ENCODE results near the gene SEC16B. TPM values are rescaled to one million over a fixed set of nuclear protein-coding genes. Genes with fewer than 3 reads are reported as not detected.

Gene SEC16B
- total RNA-seq, 1 donor from 2014 or later = 1.7 TPM

DNA sequence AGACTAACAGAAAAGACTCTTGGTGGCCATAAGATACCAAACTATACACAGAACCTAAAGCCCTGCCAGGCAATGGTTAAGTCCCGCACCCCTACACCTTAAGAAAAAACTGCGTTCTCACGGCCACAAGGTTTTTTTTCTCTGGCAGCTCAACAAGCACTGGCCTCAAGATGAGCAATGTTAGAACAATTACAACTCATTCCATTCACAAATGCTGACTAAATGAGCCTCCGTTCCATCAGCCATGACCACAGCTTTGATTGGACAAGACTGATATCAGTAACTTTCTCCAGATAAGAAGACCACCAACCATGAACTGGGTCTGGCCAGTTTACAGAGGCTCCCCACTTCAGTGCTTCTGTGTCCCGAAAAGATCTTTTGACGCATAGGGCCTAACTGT lies 31.9 kb downstream of the SEC16B start:
- H3K36me3 ChIP-seq = peaks cover 0 to 8% of the 10 kb centered on the region in 2 donors
- H3K27ac ChIP-seq = no peak overlapping the region
- TF ChIP-seq POLR2A (IDR thresholded peaks at IDR 0.05) (no peak), POLR2AphosphoS5 (IDR thresholded peaks at IDR 0.05; ENCODE audit: insufficient read depth in 1 of 2, low read depth in 1 of 2) (no peak)
- TF ChIP-seq, protein P1, sequence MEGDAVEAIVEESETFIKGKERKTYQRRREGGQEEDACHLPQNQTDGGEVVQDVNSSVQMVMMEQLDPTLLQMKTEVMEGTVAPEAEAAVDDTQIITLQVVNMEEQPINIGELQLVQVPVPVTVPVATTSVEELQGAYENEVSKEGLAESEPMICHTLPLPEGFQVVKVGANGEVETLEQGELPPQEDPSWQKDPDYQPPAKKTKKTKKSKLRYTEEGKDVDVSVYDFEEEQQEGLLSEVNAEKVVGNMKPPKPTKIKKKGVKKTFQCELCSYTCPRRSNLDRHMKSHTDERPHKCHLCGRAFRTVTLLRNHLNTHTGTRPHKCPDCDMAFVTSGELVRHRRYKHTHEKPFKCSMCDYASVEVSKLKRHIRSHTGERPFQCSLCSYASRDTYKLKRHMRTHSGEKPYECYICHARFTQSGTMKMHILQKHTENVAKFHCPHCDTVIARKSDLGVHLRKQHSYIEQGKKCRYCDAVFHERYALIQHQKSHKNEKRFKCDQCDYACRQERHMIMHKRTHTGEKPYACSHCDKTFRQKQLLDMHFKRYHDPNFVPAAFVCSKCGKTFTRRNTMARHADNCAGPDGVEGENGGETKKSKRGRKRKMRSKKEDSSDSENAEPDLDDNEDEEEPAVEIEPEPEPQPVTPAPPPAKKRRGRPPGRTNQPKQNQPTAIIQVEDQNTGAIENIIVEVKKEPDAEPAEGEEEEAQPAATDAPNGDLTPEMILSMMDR (IDR thresholded peaks at IDR 0.05) = no peak
- no peaks in the 10 kb centered on the region for H3K27me3 ChIP-seq
- DNase-seq (ENCODE audit: extremely low spot score in 2 of 2) = no peak
- no peak overlapping the region for H3K4me3 ChIP-seq
- no peaks in the 10 kb centered on the region for H3K9me3 ChIP-seq
- no peaks in the 10 kb centered on the region for H3K4me1 ChIP-seq
- intact Hi-C loops (cut with DNase I) = loop anchor here (10.0 kb wide), 1 partner anchor 1043 kb away; no protein-coding TSS in a partner anchor

DNA sequence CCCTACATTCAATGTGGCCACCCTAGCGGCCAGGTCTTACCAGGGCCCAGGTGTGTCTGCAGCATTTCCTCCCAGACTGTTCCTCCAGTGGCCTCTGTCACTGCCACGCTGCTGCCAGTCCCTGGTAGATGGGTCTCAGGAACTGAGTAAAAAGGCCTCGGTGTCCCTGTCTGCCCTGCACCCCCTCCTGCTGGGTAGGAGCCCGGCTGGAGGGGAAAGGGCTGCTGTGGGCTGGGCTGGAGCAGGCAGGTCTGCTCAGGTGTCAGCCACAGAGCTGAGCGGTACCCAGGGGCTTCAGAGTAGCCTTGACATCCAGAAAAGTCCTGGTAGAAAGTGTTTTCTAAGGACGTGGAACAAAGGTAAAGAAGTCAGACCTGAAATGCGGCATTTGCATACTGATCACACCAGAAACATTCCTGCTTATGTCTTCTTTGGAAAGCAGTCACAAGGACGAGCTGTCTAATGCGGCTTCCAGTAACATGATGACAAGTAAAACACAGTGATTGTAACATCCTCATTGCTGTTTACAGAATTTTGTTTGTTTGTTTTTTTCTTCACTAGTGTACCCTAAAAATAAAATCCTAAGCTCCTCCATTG lies 32.6 kb downstream of the SEC16B start:
- intact Hi-C loops (cut with DNase I) = loop anchor here (10.0 kb wide), 1 partner anchor 1042 kb away; no protein-coding TSS in a partner anchor
- H3K36me3 ChIP-seq = peaks cover 0 to 13% of the 10 kb centered on the region in 2 donors

DNA sequence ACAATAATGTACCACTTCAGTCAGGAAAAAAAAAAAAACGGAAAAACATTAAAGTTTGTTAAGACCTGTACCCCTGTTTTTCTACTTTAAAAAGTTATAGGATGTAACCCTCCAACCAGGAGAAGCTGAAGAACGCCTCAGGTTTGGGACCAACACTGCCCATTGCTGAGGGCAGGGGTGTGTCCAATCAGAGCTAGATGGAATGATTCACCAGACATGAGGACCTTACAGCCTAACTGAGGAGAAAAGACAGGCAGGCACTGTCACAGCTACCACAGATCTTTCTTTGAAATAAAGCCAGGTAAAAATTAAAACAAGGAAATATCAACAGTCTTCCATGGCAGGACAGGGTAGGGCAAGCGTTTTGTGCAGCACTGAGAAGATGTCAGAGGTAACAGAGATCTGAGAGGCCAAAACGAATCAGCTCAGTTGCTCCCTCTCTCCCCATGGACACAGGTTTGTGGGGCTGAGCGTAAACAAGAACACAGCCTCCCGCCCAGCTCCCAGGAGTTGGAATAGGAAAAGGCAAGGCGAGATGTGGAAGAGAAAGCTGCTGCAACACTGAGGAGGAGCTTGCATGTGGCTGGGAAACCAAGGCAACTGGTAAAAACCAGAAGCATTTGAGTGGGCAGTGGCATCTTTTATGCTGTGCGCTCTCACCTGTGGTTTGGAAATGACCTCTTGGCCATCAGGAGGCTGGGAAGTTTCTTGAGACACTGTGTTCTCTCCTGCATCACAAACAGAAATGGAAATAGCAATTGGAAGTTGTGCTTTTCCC lies 34.0 kb downstream of the SEC16B start:
- no peaks in the 10 kb centered on the region for H3K9me3 ChIP-seq
- H3K36me3 ChIP-seq = peaks cover 0 to 13% of the 10 kb centered on the region in 2 donors
- H3K4me3 ChIP-seq = no peak overlapping the region
- no peaks in the 10 kb centered on the region for H3K27me3 ChIP-seq
- intact Hi-C loops (cut with DNase I) = loop anchor here (10.0 kb wide), 1 partner anchor 1041 kb away; no protein-coding TSS in a partner anchor
- peak in 1 of 2 donors; percentile 65 for DNase-seq (ENCODE audit: extremely low spot score in 2 of 2)
- H3K4me1 ChIP-seq = no peaks in the 10 kb centered on the region
- no peak overlapping the region for H3K27ac ChIP-seq
- TF ChIP-seq POLR2A (IDR thresholded peaks at IDR 0.05) (no peak), POLR2AphosphoS5 (IDR thresholded peaks at IDR 0.05; ENCODE audit: insufficient read depth in 1 of 2, low read depth in 1 of 2) (no peak)
- TF ChIP-seq, protein P1 (IDR thresholded peaks at IDR 0.05) = no peak

More for the DNA sequence above, 32.6 kb downstream of the SEC16B start:
- H3K4me3 ChIP-seq = no peak overlapping the region
- H3K27me3 ChIP-seq = no peaks in the 10 kb centered on the region
- DNase-seq (ENCODE audit: extremely low spot score in 2 of 2) = no peak
- TF ChIP-seq POLR2AphosphoS5 (IDR thresholded peaks at IDR 0.05; ENCODE audit: insufficient read depth in 1 of 2, low read depth in 1 of 2) (no peak), POLR2A (IDR thresholded peaks at IDR 0.05) (no peak)
- TF ChIP-seq, protein P1 (IDR thresholded peaks at IDR 0.05) = no peak
- no peak overlapping the region for H3K27ac ChIP-seq
- H3K9me3 ChIP-seq = no peaks in the 10 kb centered on the region
- no peaks in the 10 kb centered on the region for H3K4me1 ChIP-seq

DNA sequence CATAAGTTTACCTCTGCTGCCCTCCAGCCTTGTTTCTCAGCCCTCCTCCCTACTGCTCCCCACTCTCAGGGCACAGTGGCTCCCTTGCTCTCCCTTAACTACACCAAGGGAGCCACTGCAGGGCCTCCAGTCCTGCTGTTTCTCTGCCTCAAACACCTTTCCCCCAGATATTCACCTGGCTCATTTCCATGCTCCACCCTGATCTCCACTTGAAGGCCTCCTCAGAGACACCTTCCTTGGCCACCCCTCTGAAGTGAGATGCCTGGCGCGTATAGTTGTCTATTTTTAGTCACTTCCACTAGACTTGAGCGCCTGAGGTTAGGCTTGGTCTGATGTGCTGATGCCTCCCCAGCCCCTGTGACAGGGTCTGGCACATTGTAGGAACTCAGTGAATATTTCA lies 34.9 kb downstream of the SEC16B start:
- peak in 1 of 2 donors; percentile 75 for DNase-seq (ENCODE audit: extremely low spot score in 2 of 2)
- peaks cover 0 to 13% of the 10 kb centered on the region in 2 donors for H3K36me3 ChIP-seq
- no peak for TF ChIP-seq POLR2A (IDR thresholded peaks at IDR 0.05)
- TF ChIP-seq POLR2AphosphoS5 (IDR thresholded peaks at IDR 0.05; ENCODE audit: insufficient read depth in 1 of 2, low read depth in 1 of 2) = no peak
- TF ChIP-seq, protein P1 (IDR thresholded peaks at IDR 0.05) = no peak
- intact Hi-C loops (cut with DNase I) = loop anchor here (10.0 kb wide), 1 partner anchor 1040 kb away; no protein-coding TSS in a partner anchor
- no peaks in the 10 kb centered on the region for H3K4me1 ChIP-seq
- no peak overlapping the region for H3K4me3 ChIP-seq
- no peaks in the 10 kb centered on the region for H3K27me3 ChIP-seq
- H3K27ac ChIP-seq = no peak overlapping the region
- no peaks in the 10 kb centered on the region for H3K9me3 ChIP-seq
